GM18870 (cell line): ENCODE results near the gene MYO7A.

Experiments used
- ATAC-seq: cut with Tn5 transposase; IDR thresholded peaks from one replicate; pipeline ENCODE4 v1.9.1; 2021; ENCODE audit warnings: moderate library complexity; ENCODE audit not compliant: unreplicated experiment

Gene MYO7A

DNA sequence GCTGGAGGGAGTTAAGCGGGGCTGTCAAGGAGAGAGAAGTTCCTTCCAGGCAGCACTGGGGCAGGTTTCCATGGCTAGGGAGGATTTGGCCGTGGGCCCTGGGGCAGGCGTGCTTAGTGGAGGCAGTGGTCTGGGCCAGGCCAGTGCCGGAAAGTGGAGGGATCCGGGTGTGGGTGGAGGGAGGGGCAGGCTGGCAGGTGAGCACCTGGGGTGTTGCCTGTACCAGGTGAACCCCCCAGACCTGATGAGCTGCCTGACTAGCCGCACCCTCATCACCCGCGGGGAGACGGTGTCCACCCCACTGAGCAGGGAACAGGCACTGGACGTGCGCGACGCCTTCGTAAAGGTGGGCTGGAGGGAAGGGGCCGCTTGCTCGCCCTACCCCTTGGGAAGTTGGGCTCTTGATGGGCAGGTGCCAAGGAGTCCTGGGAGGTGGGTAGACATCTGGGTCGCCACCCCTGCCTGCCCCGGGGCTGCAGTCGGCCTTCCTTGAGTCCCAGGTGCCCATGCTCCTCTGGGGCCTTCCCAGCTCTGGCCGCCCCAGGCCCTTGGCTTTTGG lies 32.0 kb downstream of the MYO7A start:
- no peak for ATAC-seq

DNA sequence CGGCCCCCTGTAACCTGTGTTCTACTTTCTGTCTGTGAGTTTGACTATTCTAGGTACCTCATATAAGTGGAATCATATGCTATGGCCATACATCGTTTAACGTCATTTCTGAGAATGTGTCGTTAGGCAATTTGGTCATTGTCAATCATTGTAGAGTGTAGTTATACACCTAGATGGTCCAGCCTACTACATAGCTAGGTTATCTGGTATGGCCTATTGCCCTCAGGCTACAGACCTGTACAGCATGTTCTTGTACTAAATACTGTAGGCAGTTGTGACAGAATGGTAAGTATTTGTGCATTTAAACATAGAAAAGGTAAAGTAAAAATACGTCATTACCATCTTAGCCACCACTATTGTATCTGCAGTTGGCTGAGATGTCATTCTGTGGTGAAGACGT lies 35.2 kb downstream of the MYO7A start:
- ATAC-seq, result no peak

DNA sequence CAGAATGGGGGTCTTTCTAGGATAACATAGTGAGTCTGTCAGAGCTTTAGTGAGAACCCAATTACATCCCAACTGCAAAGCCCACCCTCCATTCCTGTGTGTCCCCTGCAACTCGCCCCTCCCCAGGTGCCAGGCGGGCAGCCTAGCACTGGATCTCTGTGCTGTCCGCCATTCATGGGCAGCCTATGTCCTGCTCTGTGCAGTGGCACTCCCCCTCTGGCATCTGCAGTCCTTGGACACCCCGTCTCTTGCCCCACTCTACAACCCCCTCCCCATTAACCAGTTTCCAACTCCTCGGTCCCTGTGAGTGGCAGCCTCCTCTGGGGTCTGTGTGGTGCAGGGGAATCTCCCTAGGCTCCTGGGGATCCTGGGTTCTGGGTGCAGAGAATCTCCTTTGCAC lies 37.0 kb downstream of the MYO7A start:
- no peak for ATAC-seq

DNA sequence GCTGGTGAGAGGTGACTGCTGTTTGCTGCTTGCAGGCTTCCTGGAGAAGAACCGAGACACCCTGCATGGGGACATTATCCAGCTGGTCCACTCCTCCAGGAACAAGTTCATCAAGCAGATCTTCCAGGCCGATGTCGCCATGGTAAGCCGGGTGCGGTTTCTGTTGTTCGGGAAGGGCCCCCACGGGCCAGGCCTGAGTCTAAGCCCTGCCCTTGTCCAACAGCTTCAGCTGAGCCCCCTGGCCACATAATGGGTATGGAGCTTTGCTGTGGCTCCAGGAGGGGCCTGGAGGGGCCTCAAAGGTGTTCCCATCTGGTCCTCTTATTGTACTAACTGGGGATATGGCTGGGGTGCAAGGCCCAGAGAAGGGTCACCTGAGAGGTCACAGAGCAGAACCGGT lies 38.0 kb downstream of the MYO7A start:
- no peak for ATAC-seq

DNA sequence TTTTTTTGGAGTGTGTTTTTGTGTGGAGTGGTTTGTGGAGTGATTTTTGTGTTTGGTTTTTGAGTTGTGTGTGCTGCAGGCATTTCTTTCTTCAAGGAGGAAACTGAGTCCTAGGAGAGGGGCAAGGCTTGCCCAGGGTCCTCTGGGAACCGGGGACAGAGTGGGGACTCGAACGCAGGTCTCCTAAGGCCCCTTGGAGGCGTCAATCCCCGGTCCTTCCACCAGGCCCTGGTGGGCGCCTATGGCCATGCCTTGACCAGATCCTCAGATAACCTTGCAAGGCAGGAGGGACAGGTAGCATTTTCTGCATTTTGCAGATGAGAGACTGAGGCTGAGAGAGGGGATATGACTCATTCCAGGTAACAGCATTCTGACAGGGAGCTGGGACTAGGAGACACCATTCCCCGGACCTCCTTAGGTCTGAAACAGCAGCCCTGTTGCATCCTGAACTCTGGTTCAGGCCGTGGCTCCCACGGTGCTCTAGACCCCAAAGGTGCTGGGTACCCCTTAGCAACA lies 39.1 kb downstream of the MYO7A start:
- ATAC-seq, result no peak

DNA sequence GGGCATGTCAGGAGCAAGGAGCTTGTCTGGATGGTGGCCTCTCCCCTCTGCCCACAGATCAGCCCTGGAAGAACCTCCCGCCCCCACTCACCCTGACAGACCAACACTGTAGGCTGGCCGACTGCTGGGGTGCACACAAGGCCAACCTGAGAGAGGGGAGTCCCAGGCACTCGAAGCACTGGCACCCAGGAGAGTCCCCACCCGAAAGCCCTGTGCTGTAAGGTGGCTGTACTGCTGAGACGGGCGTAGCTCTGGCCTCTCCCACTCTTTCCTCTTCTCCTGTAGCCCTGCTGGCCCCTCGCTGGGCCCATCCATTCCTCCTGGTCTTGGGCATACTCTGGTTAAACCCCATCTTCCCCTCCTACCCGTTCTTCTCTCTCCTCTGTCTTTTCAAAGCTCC lies 39.7 kb downstream of the MYO7A start:
- no peak for ATAC-seq

DNA sequence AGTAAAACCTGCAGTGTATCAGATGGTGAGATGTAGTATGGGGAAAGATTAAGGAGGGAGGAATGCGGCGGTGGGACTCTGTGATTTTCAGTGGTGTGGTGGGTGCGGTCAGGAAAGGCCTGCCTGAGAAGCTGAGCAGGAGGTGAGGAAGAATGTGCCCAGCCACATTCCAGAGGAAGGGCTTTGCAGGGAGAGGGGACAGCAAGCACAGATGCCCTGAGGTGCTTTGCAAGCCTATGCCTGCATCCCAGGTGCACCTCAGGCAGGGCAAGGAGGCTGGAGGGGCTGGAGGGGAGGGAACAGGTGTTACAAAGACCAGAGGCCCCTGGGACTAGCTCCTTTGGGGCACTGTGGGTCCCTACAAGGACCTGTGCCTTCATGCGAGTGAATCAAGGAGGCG lies 42.1 kb downstream of the MYO7A start:
- no peak for ATAC-seq

DNA sequence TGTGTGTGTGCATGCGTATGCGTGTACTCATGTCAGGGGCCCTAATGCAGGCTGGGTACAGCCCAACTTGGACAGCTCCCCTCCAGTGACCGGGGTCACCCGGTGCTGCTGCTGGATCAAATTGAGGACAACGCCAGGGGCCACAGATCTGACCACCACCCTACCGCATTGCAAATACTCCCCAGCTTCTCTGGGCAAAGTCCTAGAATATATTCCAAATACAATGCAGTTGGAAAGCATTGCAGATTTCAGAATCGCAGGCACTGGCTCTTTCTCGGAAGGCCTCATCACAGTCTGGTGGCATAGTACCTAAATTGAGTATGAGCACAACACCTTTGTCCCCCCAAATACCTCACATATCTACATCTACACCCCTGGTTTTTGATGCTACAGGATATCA lies 43.2 kb downstream of the MYO7A start:
- no peak for ATAC-seq

DNA sequence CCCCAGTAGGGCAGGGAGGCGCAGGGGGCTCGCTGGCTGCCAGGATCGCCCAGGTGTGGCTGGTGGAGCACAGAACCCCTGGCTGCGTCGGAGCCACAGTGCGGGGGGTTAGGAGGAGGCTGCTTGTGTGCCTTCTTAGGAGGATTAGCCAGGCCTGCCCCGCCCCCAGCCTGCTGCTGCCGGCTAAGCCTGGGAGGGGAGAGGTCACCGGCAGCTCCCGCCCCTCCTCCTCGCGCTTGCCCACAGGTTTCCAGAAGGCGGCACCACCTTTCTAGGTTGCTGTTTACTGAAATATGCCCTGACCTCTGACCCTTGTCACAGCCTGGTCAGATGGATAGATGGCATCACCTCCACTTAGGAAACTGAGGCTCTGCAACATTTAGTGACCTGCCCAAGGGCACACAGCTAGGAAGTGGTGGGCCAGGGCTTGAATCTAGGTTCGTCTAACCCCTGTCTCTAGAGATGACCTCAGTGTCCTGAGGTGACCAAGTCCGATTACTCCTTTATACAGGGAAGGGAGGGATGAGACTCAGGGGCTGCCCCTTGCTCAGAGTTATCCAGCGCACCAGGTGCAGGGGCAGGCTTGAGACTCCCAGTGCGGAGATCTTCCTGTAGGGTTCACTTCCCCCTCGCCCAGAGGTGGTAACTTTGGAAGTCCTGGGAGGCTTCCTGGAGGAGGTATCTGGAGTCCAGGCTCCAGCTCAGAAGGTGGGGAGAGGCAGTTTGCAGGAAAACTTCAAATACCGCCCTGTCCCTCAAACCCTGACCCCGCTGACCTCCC lies 44.0 kb downstream of the MYO7A start:
- ATAC-seq, result no peak

DNA sequence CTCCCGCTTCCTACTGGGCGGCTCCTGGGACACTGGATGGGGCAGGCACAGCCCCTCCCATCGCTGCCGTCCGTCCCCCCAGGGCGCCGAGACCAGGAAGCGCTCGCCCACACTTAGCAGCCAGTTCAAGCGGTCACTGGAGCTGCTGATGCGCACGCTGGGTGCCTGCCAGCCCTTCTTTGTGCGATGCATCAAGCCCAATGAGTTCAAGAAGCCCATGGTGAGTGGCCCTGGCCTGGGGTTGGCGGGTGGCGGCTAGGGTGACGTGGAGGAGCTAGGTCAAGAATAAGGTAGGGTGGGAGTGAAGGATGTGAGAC lies 44.6 kb downstream of the MYO7A start:
- no peak for ATAC-seq

DNA sequence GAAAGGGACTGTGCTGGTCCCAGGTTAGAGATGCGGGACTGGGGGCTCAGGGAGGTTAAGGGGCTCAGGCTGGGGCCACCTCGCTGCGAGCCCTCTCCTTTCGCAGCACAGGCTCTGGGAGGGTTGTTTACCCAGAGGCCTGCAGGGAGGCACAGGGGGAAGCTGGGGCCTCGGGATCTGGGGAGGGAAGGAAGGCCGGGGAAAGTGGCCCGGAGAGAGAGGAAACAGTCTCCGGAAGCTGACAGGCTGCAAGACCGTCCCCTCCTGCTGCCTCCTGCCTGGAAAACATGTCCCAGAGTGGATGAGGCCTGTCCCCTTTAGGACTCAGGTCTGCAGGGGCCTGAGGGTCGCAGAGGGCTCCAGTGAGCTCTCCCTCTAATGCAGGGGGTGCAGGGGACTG lies 45.4 kb downstream of the MYO7A start:
- no peak for ATAC-seq

DNA sequence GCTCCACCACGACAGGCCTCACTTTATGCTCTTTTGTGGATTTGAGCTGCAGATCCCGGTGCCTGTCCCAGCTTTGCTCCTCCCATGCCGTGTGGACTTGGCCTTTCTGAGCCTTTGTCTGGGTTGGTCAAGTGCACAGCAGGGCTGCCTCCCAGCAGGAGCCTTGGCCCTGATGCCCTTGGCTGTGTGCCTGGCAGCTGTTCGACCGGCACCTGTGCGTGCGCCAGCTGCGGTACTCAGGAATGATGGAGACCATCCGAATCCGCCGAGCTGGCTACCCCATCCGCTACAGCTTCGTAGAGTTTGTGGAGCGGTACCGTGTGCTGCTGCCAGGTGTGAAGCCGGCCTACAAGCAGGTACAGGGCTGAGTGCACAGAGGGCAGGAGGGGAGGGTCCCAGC lies 46.5 kb downstream of the MYO7A start:
- ATAC-seq, result no peak

DNA sequence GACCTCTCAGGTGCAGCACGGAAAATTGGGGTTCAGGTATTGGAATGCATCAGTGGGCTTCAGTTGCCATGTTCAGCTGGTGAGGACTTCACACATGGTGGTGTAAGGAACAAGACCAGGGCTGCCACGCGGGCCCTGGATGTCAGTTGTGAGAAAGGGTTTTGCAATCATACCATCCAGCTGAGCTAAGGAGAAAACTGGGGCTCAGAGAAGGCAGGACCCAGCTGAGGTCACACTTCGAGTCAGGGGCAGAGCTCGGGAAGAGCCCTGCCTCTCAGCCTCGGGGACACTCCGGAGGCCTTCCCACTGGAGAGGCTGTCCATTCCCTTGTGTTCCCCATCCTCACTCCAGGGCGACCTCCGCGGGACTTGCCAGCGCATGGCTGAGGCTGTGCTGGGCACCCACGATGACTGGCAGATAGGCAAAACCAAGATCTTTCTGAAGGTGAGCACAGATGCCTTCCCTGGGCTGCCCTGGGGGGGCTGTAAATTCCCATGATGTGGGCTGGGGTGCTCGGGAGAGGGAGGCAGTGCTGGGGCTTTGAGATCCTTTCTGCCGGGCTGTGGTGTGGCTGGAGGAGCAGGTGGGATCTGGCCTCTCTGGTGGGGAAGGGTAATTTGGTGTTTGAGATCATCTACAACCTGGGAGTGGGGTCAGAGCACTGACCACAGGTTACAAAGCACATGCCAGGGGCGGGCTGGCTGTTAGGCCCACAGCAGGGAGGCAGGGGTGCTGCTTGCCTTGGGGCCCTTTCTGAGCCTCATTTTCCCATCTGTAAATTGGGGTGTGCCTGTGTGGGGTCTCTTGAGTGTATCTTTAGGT lies 47.2 kb downstream of the MYO7A start:
- ATAC-seq, result no peak

DNA sequence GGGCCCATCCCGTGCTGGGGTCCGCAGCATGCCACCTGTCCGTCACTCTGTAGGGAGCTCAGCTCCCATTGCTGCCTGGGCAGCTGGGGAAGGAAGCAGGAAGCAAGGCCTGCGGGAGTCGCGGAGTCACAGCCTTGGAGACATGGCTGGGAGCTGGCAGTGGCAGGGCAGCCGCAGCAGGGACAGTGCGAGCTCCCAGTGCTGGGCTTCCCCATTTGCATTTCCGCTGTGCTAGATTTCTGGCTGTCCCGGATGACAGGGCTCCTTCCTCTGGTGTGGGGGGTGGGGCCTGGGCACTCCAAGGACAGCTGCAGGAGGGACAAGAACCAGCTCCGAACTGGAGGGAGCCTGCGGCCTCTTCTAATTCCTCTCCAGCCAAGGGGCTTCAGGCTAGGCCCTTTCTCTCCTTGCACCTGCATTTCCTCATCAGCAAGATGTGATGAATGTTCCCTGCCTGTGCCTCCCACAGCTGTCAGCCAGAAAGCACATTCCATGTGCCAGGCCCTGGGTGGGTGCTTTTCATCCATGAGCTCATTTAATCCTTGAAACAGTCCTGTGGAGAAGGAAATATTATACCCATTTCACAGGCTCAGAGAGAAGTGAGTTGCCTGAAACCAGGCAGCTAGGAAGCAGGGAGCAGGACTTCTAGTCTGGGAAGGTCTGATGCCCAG lies 48.0 kb downstream of the MYO7A start:
- ATAC-seq, result no peak

DNA sequence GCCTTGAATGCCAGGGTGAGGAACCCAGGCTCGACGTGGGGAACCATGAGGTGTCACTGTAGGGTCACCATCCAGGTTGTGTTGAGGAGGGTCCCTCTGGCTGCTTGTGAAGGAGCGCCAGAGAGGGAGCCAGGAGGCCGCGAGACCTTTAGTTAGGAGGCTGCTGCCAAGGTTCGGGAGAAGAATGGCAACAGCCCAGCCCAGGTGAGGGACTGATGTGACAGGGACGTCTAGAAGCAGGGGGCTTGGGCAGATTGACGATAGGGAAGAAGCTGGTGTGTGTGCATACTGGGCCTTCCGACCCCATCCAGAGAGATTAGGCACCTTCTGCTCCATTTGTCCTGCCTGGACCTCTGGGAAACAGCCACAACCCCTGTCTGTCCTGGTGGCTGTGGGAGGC lies 49.0 kb downstream of the MYO7A start:
- ATAC-seq, result no peak

DNA sequence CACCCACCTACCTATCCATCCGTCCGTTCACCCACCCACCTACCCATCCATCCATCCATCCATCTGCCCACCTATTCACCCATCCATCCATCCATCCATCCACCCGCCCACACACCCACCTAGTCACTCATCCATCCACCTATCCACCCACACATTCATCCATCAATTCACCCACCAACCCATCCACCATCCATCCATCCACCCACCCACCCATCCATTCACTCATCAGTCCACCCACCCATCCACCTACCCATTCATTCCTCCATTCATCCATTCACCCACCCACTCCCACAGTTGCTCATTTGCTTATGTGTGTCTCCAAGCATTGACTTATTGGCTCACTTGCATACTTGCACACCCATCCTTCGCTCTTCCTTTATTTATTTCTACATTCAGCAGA lies 50.1 kb downstream of the MYO7A start:
- no peak for ATAC-seq

DNA sequence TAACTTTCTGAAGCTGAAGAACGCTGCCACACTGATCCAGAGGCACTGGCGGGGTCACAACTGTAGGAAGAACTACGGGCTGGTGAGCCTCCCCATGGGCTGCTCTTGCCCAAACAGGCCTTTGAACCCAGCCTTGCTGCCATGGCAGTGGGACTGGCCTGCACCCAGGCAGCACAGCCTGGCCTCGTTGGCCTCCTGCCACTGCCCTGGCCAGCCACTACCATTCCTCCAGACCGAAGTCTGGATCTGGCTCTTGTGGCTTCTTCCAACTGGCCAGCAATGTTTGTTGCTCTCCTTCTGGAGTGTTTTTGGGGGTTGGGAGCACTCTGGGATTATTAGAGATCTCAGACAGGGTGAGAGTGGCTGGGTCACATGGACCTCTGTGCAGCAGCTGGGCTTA lies 51.0 kb downstream of the MYO7A start:
- no peak for ATAC-seq

DNA sequence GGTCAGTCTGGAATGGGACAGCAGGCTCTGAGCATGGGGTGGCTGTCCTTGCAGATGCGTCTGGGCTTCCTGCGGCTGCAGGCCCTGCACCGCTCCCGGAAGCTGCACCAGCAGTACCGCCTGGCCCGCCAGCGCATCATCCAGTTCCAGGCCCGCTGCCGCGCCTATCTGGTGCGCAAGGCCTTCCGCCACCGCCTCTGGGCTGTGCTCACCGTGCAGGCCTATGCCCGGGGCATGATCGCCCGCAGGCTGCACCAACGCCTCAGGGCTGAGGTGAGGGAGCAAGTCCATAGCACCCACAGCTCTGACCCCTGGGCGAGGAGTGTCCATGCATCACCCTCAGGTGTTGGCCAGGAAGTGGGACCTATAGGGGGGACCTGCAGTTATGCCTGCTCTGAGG lies 51.6 kb downstream of the MYO7A start:
- ATAC-seq, result no peak

DNA sequence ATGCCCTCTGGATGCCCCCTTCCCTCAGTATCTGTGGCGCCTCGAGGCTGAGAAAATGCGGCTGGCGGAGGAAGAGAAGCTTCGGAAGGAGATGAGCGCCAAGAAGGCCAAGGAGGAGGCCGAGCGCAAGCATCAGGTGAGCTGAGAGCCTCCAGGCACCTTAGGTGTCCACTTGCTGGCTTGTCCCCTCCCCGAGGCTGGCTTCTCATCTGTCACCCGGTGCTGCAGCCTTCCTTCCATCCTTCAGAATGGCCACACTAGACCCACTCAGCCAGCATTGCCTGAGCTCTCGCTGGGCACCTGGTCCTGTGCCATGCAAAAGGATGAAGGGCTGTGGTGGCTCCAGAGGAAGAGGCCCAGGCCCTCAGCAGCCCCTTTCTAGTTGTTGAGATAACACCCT lies 52.3 kb downstream of the MYO7A start:
- no peak for ATAC-seq

DNA sequence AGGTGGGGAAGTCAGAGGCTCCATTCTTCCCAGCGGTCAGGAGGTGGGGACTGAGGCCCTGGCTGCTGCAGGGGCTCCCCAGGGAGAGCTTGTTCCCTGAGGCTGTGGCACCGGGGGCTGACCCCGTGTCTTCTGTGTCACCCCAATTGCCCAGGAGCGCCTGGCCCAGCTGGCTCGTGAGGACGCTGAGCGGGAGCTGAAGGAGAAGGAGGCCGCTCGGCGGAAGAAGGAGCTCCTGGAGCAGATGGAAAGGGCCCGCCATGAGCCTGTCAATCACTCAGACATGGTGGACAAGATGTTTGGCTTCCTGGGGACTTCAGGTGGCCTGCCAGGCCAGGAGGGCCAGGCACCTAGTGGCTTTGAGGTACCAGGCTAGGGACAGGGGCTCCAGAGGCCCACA lies 53.2 kb downstream of the MYO7A start:
- ATAC-seq, result no peak

DNA sequence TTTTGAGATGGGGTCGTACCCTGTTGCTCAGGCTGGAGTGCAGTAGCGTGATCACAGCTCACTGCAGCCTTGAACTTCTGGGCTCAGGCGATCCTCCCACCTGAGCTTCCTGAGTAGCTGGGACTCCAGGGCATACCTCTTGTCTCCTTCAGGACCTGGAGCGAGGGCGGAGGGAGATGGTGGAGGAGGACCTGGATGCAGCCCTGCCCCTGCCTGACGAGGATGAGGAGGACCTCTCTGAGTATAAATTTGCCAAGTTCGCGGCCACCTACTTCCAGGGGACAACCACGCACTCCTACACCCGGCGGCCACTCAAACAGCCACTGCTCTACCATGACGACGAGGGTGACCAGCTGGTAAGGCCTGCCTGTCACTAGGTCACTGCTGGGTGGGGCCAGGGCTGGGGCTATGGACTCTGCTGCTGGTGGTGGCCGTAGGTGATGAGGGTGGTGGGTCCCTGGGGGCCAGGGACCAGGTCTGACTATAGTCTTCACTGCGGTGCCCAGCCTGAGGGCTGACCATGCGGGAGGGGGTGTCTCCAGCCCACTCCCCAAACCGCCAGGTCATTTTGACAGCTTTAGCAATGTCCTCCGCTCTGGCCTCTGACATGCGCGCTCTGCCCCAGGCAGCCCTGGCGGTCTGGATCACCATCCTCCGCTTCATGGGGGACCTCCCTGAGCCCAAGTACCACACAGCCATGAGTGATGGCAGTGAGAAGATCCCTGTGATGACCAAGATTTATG lies 53.9 kb downstream of the MYO7A start:
- no peak for ATAC-seq
